ENCODE measurements around the gene GPATCH1. TPM values are rescaled to one million over a fixed set of nuclear protein-coding genes. Genes with fewer than 3 reads are reported as not detected.

Gene GPATCH1
- total and polyA plus RNA-seq, 9 of the 15 experiments (the other 6 are each of a cell fraction or from before 2014, with no cell fraction given) = 3.7 to 9.7 (median 7.7) TPM

DNA sequence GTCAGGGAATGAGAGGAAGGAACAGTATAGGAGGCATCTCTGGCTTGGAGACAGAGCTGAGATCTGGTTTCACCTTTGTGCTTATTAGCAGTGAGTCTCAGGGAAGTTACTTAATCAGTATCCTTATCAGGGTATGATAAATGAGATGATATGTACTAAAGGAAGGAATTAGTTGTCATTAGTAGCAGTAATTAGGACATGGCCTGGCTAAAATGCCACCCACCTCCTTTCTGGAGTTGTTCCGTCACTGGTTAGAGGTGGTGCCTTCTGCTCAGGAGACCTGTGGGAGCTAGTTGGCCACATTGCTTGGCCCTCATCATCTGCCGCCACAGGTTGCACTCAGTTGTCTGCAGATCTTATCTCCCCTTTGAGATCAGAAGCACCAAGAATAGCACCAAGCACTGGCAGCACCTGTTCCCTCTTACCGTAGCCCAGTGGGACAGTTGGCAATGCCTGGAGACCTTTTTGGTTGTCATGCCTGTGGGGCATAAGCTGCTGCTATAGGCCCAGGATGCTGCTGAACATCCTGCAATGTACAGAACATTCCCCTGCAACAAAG, 4.7 kb downstream of the GPATCH1 start:
- Histone ChIP-seq H2AFZ (ENCODE audit: low read depth, low read length) (no peak overlapping the region), H3K27ac (ENCODE audit: extremely low read depth, low read depth, low read length) (no peak overlapping the region), H3K36me3 (ENCODE audit: control insufficient read depth, insufficient read depth, low read length) (peaks cover 20% of the 10 kb centered on the region), H3K4me3 (no peak overlapping the region), H3K4me2 (ENCODE audit: insufficient read depth, low read length) (no peak overlapping the region), H3K79me2 (ENCODE audit: control insufficient read depth, insufficient read depth, low read length) (peaks cover 17% of the 10 kb centered on the region), H3K9me1 (ENCODE audit: control insufficient read depth, insufficient read depth, low read length) (no peaks in the 10 kb centered on the region), H3K9ac (ENCODE audit: insufficient read depth in 1 of 2, low read depth in 2 of 2, low read length in 2 of 2) (no peak overlapping the region), H3K9me3 (replicated peaks; ENCODE audit: control insufficient read depth, insufficient read depth, low read depth, low read length) (no peaks in the 10 kb centered on the region), H4K20me1 (replicated peaks; ENCODE audit: control insufficient read depth, insufficient read depth, low read length) (no peaks in the 10 kb centered on the region), H3K27me3 (ENCODE audit: control insufficient read depth in 2 of 2, insufficient read depth in 2 of 2, low read length in 2 of 2) (no peaks in the 10 kb centered on the region), H3K4me1 (replicated peaks in 1 of 2; ENCODE audit: control insufficient read depth in 2 of 2, insufficient read depth in 2 of 2, low read length in 2 of 2) (peaks cover 3 to 11% of the 10 kb centered on the region in 2 experiments; a peak in 4 of 5 replicates)
- ATAC-seq (no peak), DNase-seq (ENCODE audit: extremely low read depth in 1 of 4, low spot score in 3 of 4) (no peak), FAIRE-seq (no peak)
- ChIA-PET POLR2A (interaction anchor here (0.7 kb wide), 1 partner anchor 53 kb away, joined by 3 read pairs; no protein-coding TSS in a partner anchor), CTCF (ENCODE audit: low intra/inter-chr PET ratio) (no interaction called here)
- intact Hi-C loops (cut with micrococcal nuclease) (no loop called here), in situ Hi-C loops (cut with MboI) (no loop called here)
- WGBS (ENCODE audit: insufficient coverage, low coverage, missing lambda C conversion rate) = 95% methylated on average over 3 of the region's 3 CpGs
- no TSS peak for BruUV-seq (replicated peaks)
- no peak for TF ChIP-seq ELF1 (tag; IDR thresholded peaks at IDR 0.05)
- TF ChIP-seq STAG1 (CRISPR knock-in tag; IDR thresholded peaks at IDR 0.05; ENCODE audit: borderline replicate concordance) = no peak
- no peak for TF ChIP-seq MBD2 (IDR thresholded peaks at IDR 0.05; ENCODE audit: borderline replicate concordance, low read depth)
- no peak for TF ChIP-seq SRSF7 (optimal IDR thresholded peaks at IDR 0.05; ENCODE audit: low read depth, low read length)
- no peak for TF ChIP-seq SNIP1 (IDR thresholded peaks at IDR 0.05; ENCODE audit: low read depth)
- TF ChIP-seq SRSF9 (IDR thresholded peaks at IDR 0.05; ENCODE audit: borderline replicate concordance, low read depth, low read length) = no peak
- TF ChIP-seq ZNF263 (CRISPR knock-in tag; IDR thresholded peaks at IDR 0.05; ENCODE audit: borderline replicate concordance) = no peak
- no peak for TF ChIP-seq C11orf30 (IDR thresholded peaks at IDR 0.05; ENCODE audit: low read depth)
- TF ChIP-seq, protein P1, sequence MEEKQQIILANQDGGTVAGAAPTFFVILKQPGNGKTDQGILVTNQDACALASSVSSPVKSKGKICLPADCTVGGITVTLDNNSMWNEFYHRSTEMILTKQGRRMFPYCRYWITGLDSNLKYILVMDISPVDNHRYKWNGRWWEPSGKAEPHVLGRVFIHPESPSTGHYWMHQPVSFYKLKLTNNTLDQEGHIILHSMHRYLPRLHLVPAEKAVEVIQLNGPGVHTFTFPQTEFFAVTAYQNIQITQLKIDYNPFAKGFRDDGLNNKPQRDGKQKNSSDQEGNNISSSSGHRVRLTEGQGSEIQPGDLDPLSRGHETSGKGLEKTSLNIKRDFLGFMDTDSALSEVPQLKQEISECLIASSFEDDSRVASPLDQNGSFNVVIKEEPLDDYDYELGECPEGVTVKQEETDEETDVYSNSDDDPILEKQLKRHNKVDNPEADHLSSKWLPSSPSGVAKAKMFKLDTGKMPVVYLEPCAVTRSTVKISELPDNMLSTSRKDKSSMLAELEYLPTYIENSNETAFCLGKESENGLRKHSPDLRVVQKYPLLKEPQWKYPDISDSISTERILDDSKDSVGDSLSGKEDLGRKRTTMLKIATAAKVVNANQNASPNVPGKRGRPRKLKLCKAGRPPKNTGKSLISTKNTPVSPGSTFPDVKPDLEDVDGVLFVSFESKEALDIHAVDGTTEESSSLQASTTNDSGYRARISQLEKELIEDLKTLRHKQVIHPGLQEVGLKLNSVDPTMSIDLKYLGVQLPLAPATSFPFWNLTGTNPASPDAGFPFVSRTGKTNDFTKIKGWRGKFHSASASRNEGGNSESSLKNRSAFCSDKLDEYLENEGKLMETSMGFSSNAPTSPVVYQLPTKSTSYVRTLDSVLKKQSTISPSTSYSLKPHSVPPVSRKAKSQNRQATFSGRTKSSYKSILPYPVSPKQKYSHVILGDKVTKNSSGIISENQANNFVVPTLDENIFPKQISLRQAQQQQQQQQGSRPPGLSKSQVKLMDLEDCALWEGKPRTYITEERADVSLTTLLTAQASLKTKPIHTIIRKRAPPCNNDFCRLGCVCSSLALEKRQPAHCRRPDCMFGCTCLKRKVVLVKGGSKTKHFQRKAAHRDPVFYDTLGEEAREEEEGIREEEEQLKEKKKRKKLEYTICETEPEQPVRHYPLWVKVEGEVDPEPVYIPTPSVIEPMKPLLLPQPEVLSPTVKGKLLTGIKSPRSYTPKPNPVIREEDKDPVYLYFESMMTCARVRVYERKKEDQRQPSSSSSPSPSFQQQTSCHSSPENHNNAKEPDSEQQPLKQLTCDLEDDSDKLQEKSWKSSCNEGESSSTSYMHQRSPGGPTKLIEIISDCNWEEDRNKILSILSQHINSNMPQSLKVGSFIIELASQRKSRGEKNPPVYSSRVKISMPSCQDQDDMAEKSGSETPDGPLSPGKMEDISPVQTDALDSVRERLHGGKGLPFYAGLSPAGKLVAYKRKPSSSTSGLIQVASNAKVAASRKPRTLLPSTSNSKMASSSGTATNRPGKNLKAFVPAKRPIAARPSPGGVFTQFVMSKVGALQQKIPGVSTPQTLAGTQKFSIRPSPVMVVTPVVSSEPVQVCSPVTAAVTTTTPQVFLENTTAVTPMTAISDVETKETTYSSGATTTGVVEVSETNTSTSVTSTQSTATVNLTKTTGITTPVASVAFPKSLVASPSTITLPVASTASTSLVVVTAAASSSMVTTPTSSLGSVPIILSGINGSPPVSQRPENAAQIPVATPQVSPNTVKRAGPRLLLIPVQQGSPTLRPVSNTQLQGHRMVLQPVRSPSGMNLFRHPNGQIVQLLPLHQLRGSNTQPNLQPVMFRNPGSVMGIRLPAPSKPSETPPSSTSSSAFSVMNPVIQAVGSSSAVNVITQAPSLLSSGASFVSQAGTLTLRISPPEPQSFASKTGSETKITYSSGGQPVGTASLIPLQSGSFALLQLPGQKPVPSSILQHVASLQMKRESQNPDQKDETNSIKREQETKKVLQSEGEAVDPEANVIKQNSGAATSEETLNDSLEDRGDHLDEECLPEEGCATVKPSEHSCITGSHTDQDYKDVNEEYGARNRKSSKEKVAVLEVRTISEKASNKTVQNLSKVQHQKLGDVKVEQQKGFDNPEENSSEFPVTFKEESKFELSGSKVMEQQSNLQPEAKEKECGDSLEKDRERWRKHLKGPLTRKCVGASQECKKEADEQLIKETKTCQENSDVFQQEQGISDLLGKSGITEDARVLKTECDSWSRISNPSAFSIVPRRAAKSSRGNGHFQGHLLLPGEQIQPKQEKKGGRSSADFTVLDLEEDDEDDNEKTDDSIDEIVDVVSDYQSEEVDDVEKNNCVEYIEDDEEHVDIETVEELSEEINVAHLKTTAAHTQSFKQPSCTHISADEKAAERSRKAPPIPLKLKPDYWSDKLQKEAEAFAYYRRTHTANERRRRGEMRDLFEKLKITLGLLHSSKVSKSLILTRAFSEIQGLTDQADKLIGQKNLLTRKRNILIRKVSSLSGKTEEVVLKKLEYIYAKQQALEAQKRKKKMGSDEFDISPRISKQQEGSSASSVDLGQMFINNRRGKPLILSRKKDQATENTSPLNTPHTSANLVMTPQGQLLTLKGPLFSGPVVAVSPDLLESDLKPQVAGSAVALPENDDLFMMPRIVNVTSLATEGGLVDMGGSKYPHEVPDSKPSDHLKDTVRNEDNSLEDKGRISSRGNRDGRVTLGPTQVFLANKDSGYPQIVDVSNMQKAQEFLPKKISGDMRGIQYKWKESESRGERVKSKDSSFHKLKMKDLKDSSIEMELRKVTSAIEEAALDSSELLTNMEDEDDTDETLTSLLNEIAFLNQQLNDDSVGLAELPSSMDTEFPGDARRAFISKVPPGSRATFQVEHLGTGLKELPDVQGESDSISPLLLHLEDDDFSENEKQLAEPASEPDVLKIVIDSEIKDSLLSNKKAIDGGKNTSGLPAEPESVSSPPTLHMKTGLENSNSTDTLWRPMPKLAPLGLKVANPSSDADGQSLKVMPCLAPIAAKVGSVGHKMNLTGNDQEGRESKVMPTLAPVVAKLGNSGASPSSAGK (IDR thresholded peaks at IDR 0.05) = no peak
- TF ChIP-seq ARID1B (IDR thresholded peaks at IDR 0.05) = no peak

Measured in K562 (cell line).